IPS-NIHi7 (cell line): Measurements from ENCODE around the gene ZNF397.
A peak's percentile ranks its signal among the peaks of the same experiment; 100 is the strongest.
"Not testable (repeated sequence)": the region's sequence is repeated elsewhere in the genome, so short reads cannot be mapped to it uniquely, and the experiment has no call there.

ENCODE experiments used
- DNase-seq: peaks from one replicate; pipeline ENCODE4 v3.0.0; 2012; ENCODE audit warnings: mixed read lengths; ENCODE audit errors: extremely low spot score

ZNF397 gene

DNA sequence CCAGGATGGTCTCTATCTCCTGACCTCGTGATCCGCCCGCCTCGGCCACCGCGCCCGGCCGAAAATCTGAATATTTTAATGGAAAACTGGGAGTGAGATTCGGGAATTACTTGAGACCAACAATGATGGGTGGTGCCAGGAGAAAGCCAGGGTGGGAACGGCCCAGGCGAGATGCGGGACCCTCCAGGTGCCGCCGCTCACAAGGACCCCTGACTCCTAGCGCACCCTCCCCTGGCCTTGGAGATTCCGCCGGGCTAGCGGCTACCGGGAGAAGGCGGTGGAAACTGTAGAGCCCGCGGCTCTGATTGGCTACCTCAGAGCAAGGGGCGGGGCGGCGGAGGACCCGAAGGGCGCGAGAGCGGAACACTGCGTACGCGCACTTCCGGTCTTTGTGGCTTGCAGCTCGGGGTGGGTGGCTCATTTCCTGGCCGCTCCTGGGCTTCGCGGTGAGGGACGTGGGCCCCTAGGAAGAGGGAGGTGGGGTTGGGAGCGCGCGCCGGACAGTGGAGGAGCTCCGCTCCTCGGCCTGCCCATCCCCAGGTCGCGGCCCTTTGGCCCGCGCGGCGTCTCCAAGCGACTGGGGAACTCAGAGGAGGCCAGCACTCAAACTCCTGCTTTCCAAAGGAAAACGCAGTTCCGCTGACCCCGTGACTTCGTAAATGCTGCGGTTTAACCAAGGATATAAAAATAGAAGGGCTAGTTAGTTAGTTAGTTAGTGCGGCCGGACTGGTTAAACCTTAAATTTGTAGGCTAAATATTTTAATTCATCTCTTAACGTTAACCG lies at the start of gene ZNF397:
Gene ZNF397 (plus strand): TSS at position 371 of the 784 bp plus-strand sequence. CDS start 1,437 bp downstream, outside the sequence.
- peak; percentile 99 for DNase-seq

GRCh38 chr18:35191698-35192025 lies 49.2 kb upstream of the ZNF397 start:
- no peak for DNase-seq

GRCh38 chr18:35192415-35192814 lies 48.4 kb upstream of the ZNF397 start:
- no peak for DNase-seq

GRCh38 chr18:35193316-35193715 lies 47.5 kb upstream of the ZNF397 start:
- no peak for DNase-seq

DNA sequence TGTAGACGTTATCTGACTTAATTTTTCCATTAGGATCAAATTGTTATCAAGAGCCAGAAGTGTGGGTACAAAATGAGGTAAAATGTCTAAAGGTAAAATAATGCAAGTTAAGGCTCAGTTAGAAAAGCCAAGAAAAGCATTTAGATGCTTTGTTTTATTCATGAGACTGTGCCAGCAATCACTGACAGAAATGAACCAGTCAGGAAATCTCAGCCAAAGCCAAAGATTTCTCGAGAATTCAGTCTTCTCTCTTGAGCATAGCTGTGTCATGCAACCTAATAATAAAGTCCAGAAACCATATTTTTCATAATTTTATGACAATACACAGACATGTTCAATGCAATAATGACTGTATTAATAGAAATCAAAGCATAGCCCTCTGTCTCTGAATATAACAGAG lies 43.5 kb upstream of the ZNF397 start:
- DNase-seq = no peak

GRCh38 chr18:35201256-35201931 lies 39.4 kb upstream of the ZNF397 start:
- no peak for DNase-seq

- no peak for DNase-seq
These were observed 37.8 kb upstream of the ZNF397 start for GRCh38 chr18:35203067-35203466.

GRCh38 chr18:35205199-35205712 lies 35.6 kb upstream of the ZNF397 start:
- DNase-seq = no peak

- DNase-seq = not testable (repeated sequence)
These were observed 34.9 kb upstream of the ZNF397 start for GRCh38 chr18:35205746-35206458.

GRCh38 chr18:35215026-35215425 lies 25.8 kb upstream of the ZNF397 start:
- DNase-seq = peak; percentile 47

DNA sequence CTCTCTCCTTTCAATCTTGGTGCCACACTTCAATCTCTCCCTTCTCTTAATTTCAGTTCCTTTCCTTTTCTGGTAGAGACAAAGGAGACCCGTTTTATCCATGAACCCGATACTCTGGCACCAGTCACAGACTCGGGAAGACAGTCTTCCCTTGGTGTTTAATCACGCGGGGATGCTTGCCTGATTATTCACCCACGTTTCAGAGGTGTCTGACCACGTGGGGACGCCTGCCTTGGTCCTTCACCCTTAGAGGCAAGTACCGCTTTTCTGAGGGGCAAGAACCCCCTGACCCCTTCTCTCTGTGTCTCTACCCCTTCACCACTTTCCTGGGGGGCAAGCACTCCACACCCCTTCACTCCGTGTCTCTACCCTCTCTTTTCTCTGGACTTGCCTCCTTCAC lies 24.2 kb upstream of the ZNF397 start:
- DNase-seq = not testable (repeated sequence)

DNA sequence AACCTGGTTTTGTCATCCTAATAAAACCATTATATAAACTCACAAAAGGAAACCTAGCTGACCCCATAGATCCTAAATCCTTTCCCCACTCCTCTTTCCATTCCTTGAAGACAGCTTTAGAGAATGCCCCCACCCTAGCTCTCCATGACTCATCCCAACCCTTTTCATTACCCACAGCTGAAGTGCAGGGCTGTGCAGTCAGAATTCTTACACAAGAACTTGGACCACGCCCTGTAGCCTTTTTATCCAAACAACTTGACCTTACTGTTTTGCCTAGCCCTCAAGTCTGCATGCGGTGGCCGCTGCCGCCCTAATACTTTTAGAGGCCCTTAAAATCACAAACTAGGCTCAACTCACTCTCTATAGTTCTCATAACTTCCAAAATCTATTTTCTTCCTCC lies 21.5 kb upstream of the ZNF397 start:
- DNase-seq = not testable (repeated sequence)

DNA sequence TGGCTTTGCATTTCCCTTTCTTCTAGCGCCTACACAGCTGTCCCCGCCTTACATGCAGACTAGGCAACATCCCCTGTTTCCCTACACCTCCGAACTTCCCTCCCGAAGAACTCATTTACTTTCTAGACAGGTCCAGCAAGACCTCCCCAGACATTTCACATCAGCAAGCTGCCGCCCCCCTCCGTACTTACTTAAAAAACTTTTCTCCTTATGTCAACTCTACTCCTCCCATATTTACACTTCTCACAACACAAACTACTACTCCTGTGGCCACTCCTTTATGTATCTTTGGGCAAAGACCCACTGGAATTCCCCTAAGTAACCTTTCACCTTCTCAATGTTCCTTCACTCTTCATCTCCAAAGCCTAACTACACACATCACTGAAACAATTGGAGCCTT lies 20.4 kb upstream of the ZNF397 start:
- DNase-seq = no peak

- no peak for DNase-seq
These were observed 17.0 kb upstream of the ZNF397 start for GRCh38 chr18:35223797-35224196.

- no peak for DNase-seq
These were observed 13.6 kb upstream of the ZNF397 start for GRCh38 chr18:35227254-35227653.

- DNase-seq = peak; percentile 66
These were observed 9.8 kb upstream of the ZNF397 start for GRCh38 chr18:35231052-35231451.

DNA sequence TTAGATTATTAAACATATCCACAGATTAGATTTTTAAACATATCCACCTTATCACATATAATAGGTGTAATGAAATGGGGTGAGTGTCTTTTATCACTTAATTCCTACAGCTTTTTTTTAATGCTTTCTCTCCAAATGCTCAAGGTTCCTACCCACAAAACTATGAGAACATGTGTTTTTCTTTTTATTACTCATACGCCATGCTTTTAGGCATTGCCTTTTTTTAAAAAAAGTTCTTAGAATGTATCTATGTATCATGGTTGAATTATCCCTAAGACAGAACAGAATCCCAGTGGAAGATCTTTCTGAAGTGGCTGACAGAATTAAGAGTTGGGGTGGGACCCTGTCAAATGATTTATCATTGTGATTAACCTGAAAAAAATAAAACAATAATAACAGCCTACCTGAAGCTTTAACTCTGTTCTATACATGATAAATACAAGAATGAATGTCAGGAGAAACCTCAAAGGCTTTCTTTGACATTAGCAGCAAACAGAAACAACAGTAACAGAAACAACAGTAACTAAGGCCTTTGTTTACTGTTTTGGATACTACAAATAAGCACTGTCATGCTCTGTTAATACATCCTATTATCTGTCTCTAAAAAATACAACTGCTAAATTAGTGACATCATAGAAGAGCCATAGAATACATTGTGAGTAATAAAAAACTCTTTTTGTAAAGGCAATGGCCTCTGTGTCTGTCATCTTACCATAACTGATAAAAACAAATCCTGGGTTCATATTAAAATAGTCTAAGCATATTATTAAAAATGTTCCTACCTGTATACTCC lies 4.1 kb upstream of the ZNF397 start:
- no peak for DNase-seq

DNA sequence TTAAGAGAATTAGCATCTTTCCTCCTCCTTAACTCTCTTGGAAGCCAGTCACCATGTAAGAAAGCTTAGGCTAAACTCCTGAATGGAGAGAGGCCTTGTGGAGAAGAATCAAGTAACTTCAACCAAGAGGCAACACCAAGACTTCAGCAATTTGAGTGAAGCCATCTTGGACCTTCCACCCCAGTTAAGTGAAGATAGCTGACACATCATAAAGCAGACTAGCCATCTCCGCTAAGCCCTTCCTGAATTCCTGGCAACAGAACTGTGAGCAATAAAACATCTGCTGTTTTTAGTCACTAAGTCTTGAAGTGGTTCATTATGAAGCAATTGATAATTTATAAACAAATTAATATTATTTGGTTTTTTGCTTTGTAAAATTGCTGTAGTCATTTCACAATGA lies 1.5 kb upstream of the ZNF397 start:
- DNase-seq = no peak

DNA sequence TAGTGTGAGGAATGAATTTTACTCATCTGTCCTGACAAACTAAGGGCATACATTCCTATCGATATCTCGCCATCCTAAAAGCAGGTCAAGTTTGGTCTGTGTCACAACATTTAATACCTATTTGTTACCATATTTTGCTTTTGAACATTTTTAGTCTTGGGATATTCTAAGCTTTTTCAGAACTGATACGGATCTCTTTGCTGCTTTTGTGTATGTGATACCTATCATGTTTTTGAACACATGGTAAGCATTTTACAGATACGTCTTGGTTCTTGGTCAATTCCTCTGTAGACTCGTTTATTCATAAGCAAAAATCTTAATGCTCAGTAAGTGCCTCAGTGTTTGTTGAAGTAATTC lies 592 bp downstream of the ZNF397 start:
- DNase-seq = no peak

- DNase-seq = no peak
These were observed 1.6 kb downstream of the ZNF397 start for GRCh38 chr18:35242426-35242825.

- no peak for DNase-seq
These were observed 3.8 kb downstream of the ZNF397 start for GRCh38 chr18:35244671-35245070.
